Lower leg skin (tissue), 4 donors: ENCODE data around the gene BTBD16. TPM values are rescaled to one million over a fixed set of nuclear protein-coding genes. Genes with fewer than 3 reads are reported as not detected.

Experiments used
- DNase-seq, 2 donors: peaks; one replicate each; pipeline ENCODE4 v3.0.0-alpha.2; 2019; ENCODE audit warnings: low spot score in 2 of 2
- H3K4me3 ChIP-seq: fragments of 200-600 bp; sonication (generic); 2 replicates; pipeline ENCODE4 v1.5.1; 2017; ENCODE audit warnings: mild to moderate bottlenecking, low read depth; ENCODE audit not compliant: poor library complexity, severe bottlenecking
- CTCF ChIP-seq, 3 donors: fragments of 450-650 bp; IDR thresholded peaks; one replicate each; pipeline ENCODE4 v1.5.1; 2016; ENCODE audit warnings: antibody characterized with exemption in 3 of 3, mild to moderate bottlenecking in 3 of 3, moderate library complexity in 2 of 3
- POLR2A ChIP-seq, 2 donors: fragments of 450-650 bp; IDR thresholded peaks; one replicate each; pipeline ENCODE4 v1.6.1; 2016 to 2017; ENCODE audit warnings: antibody characterized with exemption in 2 of 2, mild to moderate bottlenecking in 1 of 2, moderate library complexity in 1 of 2
- WGBS, 2 donors: methylation state at CpG; one replicate each; pipeline ENCODE4 v1.1.5; 2018; 5-methylcytosine and 5-hydroxymethylcytosine counted together
- intact Hi-C: fragments of 100-400 bp; cut with DNase I; formaldehyde crosslinking; loops from one replicate; pipeline ENCODE4 v1.15.0; 2023; ENCODE audit warnings: low total_unique reads
- total RNA-seq, 4 donors: library from RNA; depleted of rRNA; stranded (reverse); fragments of >200 nt; gene quantifications; one replicate each; pipeline ENCODE4 v1.1.0, GENCODE V29; 2016

Gene BTBD16
- total RNA-seq, 4 donors from 2014 or later, result 2.7 to 16.4 (median 9.0) TPM

- intact Hi-C loops, result no loop called here
- peak; percentile 11 to 67 for DNase-seq
- no peak for TF ChIP-seq POLR2A (IDR thresholded peaks at IDR 0.05)
- no peak for TF ChIP-seq CTCF (IDR thresholded peaks at IDR 0.05)
- 79 to 88% methylated on average over 7 of the region's 7 CpGs for WGBS, 2 donors
- H3K4me3 ChIP-seq, result no peak overlapping the region
Measured at GRCh38 chr10:122301811-122302115, 30.7 kb downstream of the BTBD16 start.

GRCh38 chr10:122302315-122302714 lies 31.2 kb downstream of the BTBD16 start:
- intact Hi-C loops, result no loop called here
- peak; percentile 1 to 32 for DNase-seq
- no peak overlapping the region for H3K4me3 ChIP-seq
- TF ChIP-seq CTCF (IDR thresholded peaks at IDR 0.05) (no peak), POLR2A (IDR thresholded peaks at IDR 0.05) (no peak)
- 95 to 99% methylated on average over 4 of the region's 4 CpGs for WGBS, 2 donors

GRCh38 chr10:122303271-122304053 lies 32.4 kb downstream of the BTBD16 start:
- no peak for DNase-seq
- H3K4me3 ChIP-seq, result no peak overlapping the region
- 75 to 78% methylated on average over 9 of the region's 9 CpGs for WGBS, 2 donors
- intact Hi-C loops, result no loop called here
- TF ChIP-seq CTCF (IDR thresholded peaks at IDR 0.05) (no peak), POLR2A (IDR thresholded peaks at IDR 0.05) (no peak)

GRCh38 chr10:122304054-122304579 lies 33.0 kb downstream of the BTBD16 start:
- WGBS, 2 donors, result 92 to 93% methylated on average over 7 of the region's 7 CpGs
- peak; percentile 8 to 50 for DNase-seq
- intact Hi-C loops, result no loop called here
- H3K4me3 ChIP-seq, result no peak overlapping the region
- TF ChIP-seq POLR2A (IDR thresholded peaks at IDR 0.05) (no peak), CTCF (IDR thresholded peaks at IDR 0.05) (no peak)

- TF ChIP-seq CTCF (IDR thresholded peaks at IDR 0.05), result no peak
- no peak for TF ChIP-seq POLR2A (IDR thresholded peaks at IDR 0.05)
- peak; percentile 10 to 23 for DNase-seq
- H3K4me3 ChIP-seq, result no peak overlapping the region
- 91 to 94% methylated on average over 5 of the region's 5 CpGs for WGBS, 2 donors
- intact Hi-C loops, result no loop called here
Measured at GRCh38 chr10:122306282-122306681, 35.2 kb downstream of the BTBD16 start.
